Measurements from ENCODE around the gene COX4I1.

Gene COX4I1

DNA sequence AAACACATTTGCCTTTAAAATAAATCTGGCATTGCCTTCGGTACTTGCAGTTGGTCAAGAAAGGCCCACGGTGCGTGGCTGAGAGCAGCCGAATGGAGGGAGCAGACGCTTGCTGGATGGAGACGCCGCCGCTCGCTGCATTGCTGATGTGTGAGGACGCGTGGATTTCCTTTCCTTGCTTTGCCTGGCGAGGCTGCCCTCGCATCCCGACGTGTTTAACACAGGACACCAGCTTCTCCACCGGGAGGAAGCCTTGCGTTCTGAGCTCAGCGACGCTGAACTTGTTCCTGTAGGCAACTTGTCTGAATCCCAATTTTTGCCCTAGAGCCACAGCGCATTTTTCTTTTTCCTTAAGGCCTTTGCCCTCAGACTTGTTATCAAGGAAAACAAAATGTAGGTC is 45.8 kb downstream of the COX4I1 start:
- Histone ChIP-seq H3K4me1 (ENCODE audit: control insufficient read depth, insufficient read depth, low read length, poor library complexity, severe bottlenecking) (no peaks in the 10 kb centered on the region), H3K36me3 (ENCODE audit: control insufficient read depth, insufficient read depth, low read length) (no peaks in the 10 kb centered on the region), H3K27me3 (replicated peaks; ENCODE audit: control insufficient read depth, insufficient read depth, low read length, poor library complexity, severe bottlenecking) (no peaks in the 10 kb centered on the region), H3K4me3 (ENCODE audit: insufficient read depth, low read depth, low read length, poor library complexity, severe bottlenecking) (no peak overlapping the region), H3K9me3 (ENCODE audit: control insufficient read depth, low read length) (no peaks in the 10 kb centered on the region), H3K27ac (ENCODE audit: insufficient read depth, low read length, poor library complexity, severe bottlenecking) (no peak overlapping the region)
- DNase-seq = no peak

GRCh38 chr16:85846461-85846860 is 47.0 kb downstream of the COX4I1 start:
- DNase-seq = no peak

DNA sequence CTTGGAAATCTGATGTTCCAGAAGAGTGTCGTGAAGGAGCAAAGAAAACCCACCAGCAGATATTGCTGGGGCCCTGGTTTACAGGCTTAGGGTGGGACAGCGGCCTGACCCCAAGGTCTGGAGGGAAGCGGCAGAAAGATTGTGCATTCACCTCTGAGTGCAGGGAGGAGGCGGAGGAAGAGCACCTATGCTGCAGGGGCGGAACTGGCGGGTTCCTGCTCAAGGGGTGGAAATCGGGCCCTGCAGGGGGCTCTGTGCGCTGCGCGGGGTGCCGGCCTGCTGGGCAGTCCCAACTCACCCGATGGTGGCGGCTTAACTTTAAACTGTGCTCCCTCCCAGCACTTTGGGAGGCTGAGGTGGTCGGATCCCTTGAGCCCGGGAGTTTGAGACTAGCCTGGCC is 47.5 kb downstream of the COX4I1 start:
- H3K27me3 ChIP-seq (replicated peaks; ENCODE audit: control insufficient read depth, insufficient read depth, low read length, poor library complexity, severe bottlenecking) = no peaks in the 10 kb centered on the region
- no peak overlapping the region for H3K4me3 ChIP-seq (ENCODE audit: insufficient read depth, low read depth, low read length, poor library complexity, severe bottlenecking)
- no peak for DNase-seq
- no peaks in the 10 kb centered on the region for H3K4me1 ChIP-seq (ENCODE audit: control insufficient read depth, insufficient read depth, low read length, poor library complexity, severe bottlenecking)
- H3K27ac ChIP-seq (ENCODE audit: insufficient read depth, low read length, poor library complexity, severe bottlenecking) = no peak overlapping the region
- no peaks in the 10 kb centered on the region for H3K36me3 ChIP-seq (ENCODE audit: control insufficient read depth, insufficient read depth, low read length)
- no peaks in the 10 kb centered on the region for H3K9me3 ChIP-seq (ENCODE audit: control insufficient read depth, low read length)

More at GRCh38 chr16:85846461-85846860, 47.0 kb downstream of the COX4I1 start:
- no peak overlapping the region for H3K27ac ChIP-seq (ENCODE audit: insufficient read depth, low read length, poor library complexity, severe bottlenecking)
- no peaks in the 10 kb centered on the region for H3K27me3 ChIP-seq (replicated peaks; ENCODE audit: control insufficient read depth, insufficient read depth, low read length, poor library complexity, severe bottlenecking)
- no peaks in the 10 kb centered on the region for H3K36me3 ChIP-seq (ENCODE audit: control insufficient read depth, insufficient read depth, low read length)
- H3K4me1 ChIP-seq (ENCODE audit: control insufficient read depth, insufficient read depth, low read length, poor library complexity, severe bottlenecking) = no peaks in the 10 kb centered on the region
- no peak overlapping the region for H3K4me3 ChIP-seq (ENCODE audit: insufficient read depth, low read depth, low read length, poor library complexity, severe bottlenecking)
- H3K9me3 ChIP-seq (ENCODE audit: control insufficient read depth, low read length) = no peaks in the 10 kb centered on the region

GRCh38 chr16:85847681-85848601 is 48.4 kb downstream of the COX4I1 start:
- no peak overlapping the region for H3K27ac ChIP-seq (ENCODE audit: insufficient read depth, low read length, poor library complexity, severe bottlenecking)
- H3K36me3 ChIP-seq (ENCODE audit: control insufficient read depth, insufficient read depth, low read length) = no peaks in the 10 kb centered on the region
- no peaks in the 10 kb centered on the region for H3K4me1 ChIP-seq (ENCODE audit: control insufficient read depth, insufficient read depth, low read length, poor library complexity, severe bottlenecking)
- no peaks in the 10 kb centered on the region for H3K9me3 ChIP-seq (ENCODE audit: control insufficient read depth, low read length)
- H3K4me3 ChIP-seq (ENCODE audit: insufficient read depth, low read depth, low read length, poor library complexity, severe bottlenecking) = no peak overlapping the region
- no peak for DNase-seq
- no peaks in the 10 kb centered on the region for H3K27me3 ChIP-seq (replicated peaks; ENCODE audit: control insufficient read depth, insufficient read depth, low read length, poor library complexity, severe bottlenecking)

DNA sequence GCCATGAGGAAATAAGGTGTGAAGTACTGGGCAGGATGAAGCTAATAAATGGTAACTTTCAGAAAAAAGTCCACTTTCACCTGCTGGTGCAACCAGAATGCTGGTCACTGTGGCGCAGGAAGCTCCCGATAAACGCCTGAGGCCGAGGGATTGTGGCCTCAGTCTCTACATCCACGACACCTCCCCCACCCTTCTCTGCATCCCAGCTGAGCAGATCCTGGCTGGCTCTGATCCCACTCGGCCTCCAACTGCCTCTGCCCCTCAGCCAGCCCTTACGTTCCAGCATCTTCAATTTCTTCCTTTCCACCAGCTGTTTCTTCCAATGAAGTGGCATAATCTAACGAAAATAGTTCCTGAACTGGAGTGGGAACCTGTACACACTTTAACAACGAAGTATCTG is 49.5 kb downstream of the COX4I1 start:
- Histone ChIP-seq H3K27me3 (replicated peaks; ENCODE audit: control insufficient read depth, insufficient read depth, low read length, poor library complexity, severe bottlenecking) (no peaks in the 10 kb centered on the region), H3K36me3 (ENCODE audit: control insufficient read depth, insufficient read depth, low read length) (no peaks in the 10 kb centered on the region), H3K4me3 (ENCODE audit: insufficient read depth, low read depth, low read length, poor library complexity, severe bottlenecking) (no peak overlapping the region), H3K27ac (ENCODE audit: insufficient read depth, low read length, poor library complexity, severe bottlenecking) (no peak overlapping the region), H3K4me1 (ENCODE audit: control insufficient read depth, insufficient read depth, low read length, poor library complexity, severe bottlenecking) (no peaks in the 10 kb centered on the region), H3K9me3 (ENCODE audit: control insufficient read depth, low read length) (no peaks in the 10 kb centered on the region)
- no peak for DNase-seq

GRCh38 chr16:85849388-85849787 is 49.9 kb downstream of the COX4I1 start:
- Histone ChIP-seq H3K27me3 (replicated peaks; ENCODE audit: control insufficient read depth, insufficient read depth, low read length, poor library complexity, severe bottlenecking) (no peaks in the 10 kb centered on the region), H3K4me3 (ENCODE audit: insufficient read depth, low read depth, low read length, poor library complexity, severe bottlenecking) (no peak overlapping the region), H3K9me3 (ENCODE audit: control insufficient read depth, low read length) (no peaks in the 10 kb centered on the region), H3K36me3 (ENCODE audit: control insufficient read depth, insufficient read depth, low read length) (no peaks in the 10 kb centered on the region), H3K4me1 (ENCODE audit: control insufficient read depth, insufficient read depth, low read length, poor library complexity, severe bottlenecking) (no peaks in the 10 kb centered on the region), H3K27ac (ENCODE audit: insufficient read depth, low read length, poor library complexity, severe bottlenecking) (no peak overlapping the region)
- no peak for DNase-seq

GRCh38 chr16:85850344-85850880 is 50.9 kb downstream of the COX4I1 start:
- Histone ChIP-seq H3K4me1 (ENCODE audit: control insufficient read depth, insufficient read depth, low read length, poor library complexity, severe bottlenecking) (no peaks in the 10 kb centered on the region), H3K27me3 (replicated peaks; ENCODE audit: control insufficient read depth, insufficient read depth, low read length, poor library complexity, severe bottlenecking) (no peaks in the 10 kb centered on the region), H3K27ac (ENCODE audit: insufficient read depth, low read length, poor library complexity, severe bottlenecking) (no peak overlapping the region), H3K36me3 (ENCODE audit: control insufficient read depth, insufficient read depth, low read length) (no peaks in the 10 kb centered on the region), H3K9me3 (ENCODE audit: control insufficient read depth, low read length) (no peaks in the 10 kb centered on the region), H3K4me3 (ENCODE audit: insufficient read depth, low read depth, low read length, poor library complexity, severe bottlenecking) (no peak overlapping the region)
- no peak for DNase-seq

DNA sequence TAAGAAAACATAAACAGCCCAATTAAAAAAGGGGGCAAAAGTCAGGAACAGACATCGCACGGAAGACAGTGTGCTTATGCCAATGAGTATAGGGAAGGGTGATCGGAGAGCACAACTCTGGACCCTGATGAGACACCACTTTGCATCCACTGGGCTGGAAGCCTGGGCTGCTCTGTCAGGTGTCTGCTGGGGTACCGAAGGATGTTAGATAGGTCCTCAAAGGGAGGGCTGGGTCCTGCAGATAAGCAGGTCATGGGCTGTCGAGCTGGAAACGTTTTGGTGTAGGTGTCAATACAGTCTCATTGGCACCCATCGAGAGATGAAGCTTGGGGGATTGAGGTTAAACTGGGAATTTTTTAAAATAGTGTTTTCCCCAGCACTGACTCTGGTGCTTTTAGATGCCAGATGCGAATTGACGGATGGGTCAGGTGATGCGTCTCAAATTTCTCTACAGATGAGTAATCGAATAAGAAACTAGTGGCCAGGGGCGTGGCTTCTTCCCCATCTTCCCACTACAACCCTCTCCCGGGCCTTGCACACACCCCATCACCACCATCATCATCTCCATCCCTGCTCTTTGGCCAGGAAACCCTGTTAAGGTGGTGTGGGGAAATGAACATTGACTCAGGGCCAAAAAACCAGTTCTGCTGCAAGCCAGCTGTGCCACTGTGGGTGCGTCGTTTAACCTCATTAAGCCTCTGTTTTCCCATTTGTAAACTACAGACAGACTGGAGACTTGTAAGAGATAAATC is 51.7 kb downstream of the COX4I1 start:
- no peaks in the 10 kb centered on the region for H3K27me3 ChIP-seq (replicated peaks; ENCODE audit: control insufficient read depth, insufficient read depth, low read length, poor library complexity, severe bottlenecking)
- DNase-seq = no peak
- H3K4me1 ChIP-seq (ENCODE audit: control insufficient read depth, insufficient read depth, low read length, poor library complexity, severe bottlenecking) = no peaks in the 10 kb centered on the region
- no peaks in the 10 kb centered on the region for H3K9me3 ChIP-seq (ENCODE audit: control insufficient read depth, low read length)
- H3K27ac ChIP-seq (ENCODE audit: insufficient read depth, low read length, poor library complexity, severe bottlenecking) = no peak overlapping the region
- H3K4me3 ChIP-seq (ENCODE audit: insufficient read depth, low read depth, low read length, poor library complexity, severe bottlenecking) = no peak overlapping the region
- no peaks in the 10 kb centered on the region for H3K36me3 ChIP-seq (ENCODE audit: control insufficient read depth, insufficient read depth, low read length)

- no peak for DNase-seq
Measured at GRCh38 chr16:85853547-85854545, 54.4 kb downstream of the COX4I1 start.

More at GRCh38 chr16:85853547-85854545, 54.4 kb downstream of the COX4I1 start:
- Histone ChIP-seq H3K4me1 (ENCODE audit: control insufficient read depth, insufficient read depth, low read length, poor library complexity, severe bottlenecking) (no peaks in the 10 kb centered on the region), H3K36me3 (ENCODE audit: control insufficient read depth, insufficient read depth, low read length) (no peaks in the 10 kb centered on the region), H3K27ac (ENCODE audit: insufficient read depth, low read length, poor library complexity, severe bottlenecking) (no peak overlapping the region), H3K9me3 (ENCODE audit: control insufficient read depth, low read length) (no peaks in the 10 kb centered on the region), H3K4me3 (ENCODE audit: insufficient read depth, low read depth, low read length, poor library complexity, severe bottlenecking) (no peak overlapping the region), H3K27me3 (replicated peaks; ENCODE audit: control insufficient read depth, insufficient read depth, low read length, poor library complexity, severe bottlenecking) (no peaks in the 10 kb centered on the region)

All from effector memory CD4-positive, alpha-beta T cell (primary cell).